Measurements from ENCODE around the gene EFNA4. TPM values are rescaled to one million over a fixed set of nuclear protein-coding genes. Genes with fewer than 3 reads are reported as not detected.
A peak's percentile ranks its signal among the peaks of the same experiment; 100 is the strongest.

The EFNA4 gene
- total and polyA plus RNA-seq, 2 donors from 2014 or later, result 7.6 to 11.8 TPM

DNA sequence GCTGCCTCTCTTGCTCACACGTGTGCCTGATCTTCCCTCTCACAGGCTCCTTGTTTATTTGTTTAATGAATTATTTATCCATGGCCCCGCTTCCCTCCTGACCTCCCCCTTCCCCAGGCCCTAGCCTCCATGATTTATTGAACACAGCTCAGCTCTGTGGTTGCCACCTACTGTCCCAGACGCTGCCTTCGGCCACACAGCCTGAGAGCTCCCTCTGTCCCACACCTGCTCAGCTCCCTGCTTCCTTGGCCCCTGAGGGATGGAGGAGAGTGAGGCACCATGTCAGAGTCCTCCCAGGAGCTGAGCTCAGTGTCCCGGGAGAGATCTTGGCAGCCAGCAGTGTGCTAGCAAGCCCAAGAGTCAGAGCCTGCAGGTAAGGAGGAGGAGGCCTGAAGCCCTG is 12.0 kb downstream of the EFNA4 start:
- H3K27me3 ChIP-seq (ENCODE audit: control insufficient read depth, insufficient read depth, low read length), result peaks cover 5% of the 10 kb centered on the region
- DNase-seq, result peak in 4 of 5 donors; percentile 29 to 45 (median 36)
- H3K4me1 ChIP-seq (ENCODE audit: control insufficient read depth in 2 of 3, insufficient read depth in 2 of 3, low read depth in 1 of 3, low read length in 3 of 3), result peaks cover 0 to 20% (median 0%) of the 10 kb centered on the region in 3 donors
- TF ChIP-seq, protein P1, sequence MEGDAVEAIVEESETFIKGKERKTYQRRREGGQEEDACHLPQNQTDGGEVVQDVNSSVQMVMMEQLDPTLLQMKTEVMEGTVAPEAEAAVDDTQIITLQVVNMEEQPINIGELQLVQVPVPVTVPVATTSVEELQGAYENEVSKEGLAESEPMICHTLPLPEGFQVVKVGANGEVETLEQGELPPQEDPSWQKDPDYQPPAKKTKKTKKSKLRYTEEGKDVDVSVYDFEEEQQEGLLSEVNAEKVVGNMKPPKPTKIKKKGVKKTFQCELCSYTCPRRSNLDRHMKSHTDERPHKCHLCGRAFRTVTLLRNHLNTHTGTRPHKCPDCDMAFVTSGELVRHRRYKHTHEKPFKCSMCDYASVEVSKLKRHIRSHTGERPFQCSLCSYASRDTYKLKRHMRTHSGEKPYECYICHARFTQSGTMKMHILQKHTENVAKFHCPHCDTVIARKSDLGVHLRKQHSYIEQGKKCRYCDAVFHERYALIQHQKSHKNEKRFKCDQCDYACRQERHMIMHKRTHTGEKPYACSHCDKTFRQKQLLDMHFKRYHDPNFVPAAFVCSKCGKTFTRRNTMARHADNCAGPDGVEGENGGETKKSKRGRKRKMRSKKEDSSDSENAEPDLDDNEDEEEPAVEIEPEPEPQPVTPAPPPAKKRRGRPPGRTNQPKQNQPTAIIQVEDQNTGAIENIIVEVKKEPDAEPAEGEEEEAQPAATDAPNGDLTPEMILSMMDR (IDR thresholded peaks at IDR 0.05; ENCODE audit: borderline replicate concordance, extremely low read depth, insufficient read depth), result no peak
- intact Hi-C loops (cut with DNase I), result no loop called here
- no peak overlapping the region for H3K9ac ChIP-seq (ENCODE audit: low read length in 3 of 3)
- no peak for FAIRE-seq
- H3K9me3 ChIP-seq (ENCODE audit: control insufficient read depth in 2 of 3, insufficient read depth in 1 of 3, low read length in 3 of 3), result no peaks in the 10 kb centered on the region
- H3K27ac ChIP-seq (ENCODE audit: low read depth in 2 of 2, low read length in 2 of 2), result no peak overlapping the region
- no peak overlapping the region for H3K4me3 ChIP-seq (ENCODE audit: low read length in 3 of 3)
- H3K36me3 ChIP-seq (ENCODE audit: control insufficient read depth in 2 of 3, insufficient read depth in 3 of 3, low read length in 3 of 3), result no peaks in the 10 kb centered on the region

DNA sequence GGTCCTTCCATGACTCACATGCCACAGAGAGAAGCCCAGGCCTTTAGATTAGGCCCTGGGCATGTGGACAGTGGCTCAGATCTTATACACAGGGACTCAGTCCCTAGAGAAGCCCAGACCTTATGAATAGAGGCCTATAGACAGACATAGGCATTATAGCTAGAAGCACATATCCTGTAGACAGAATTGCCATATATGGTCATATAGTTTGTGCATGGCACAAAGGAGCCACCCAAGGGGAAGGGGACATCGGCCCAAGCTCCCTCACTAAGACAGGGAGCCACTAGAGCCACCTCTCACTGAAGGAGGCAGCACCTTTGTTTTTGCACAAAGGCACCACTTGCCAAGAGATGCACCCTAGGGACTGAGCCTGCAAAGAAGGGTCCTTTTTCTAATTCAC is 12.8 kb downstream of the EFNA4 start:
- intact Hi-C loops (cut with DNase I), result no loop called here
- Histone ChIP-seq H3K9me3 (ENCODE audit: control insufficient read depth in 2 of 3, insufficient read depth in 1 of 3, low read length in 3 of 3) (no peaks in the 10 kb centered on the region), H3K4me1 (ENCODE audit: control insufficient read depth in 2 of 3, insufficient read depth in 2 of 3, low read depth in 1 of 3, low read length in 3 of 3) (peaks cover under 1 to 19% (median 5%) of the 10 kb centered on the region in 3 donors), H3K27me3 (ENCODE audit: control insufficient read depth, insufficient read depth, low read length) (peaks cover 8% of the 10 kb centered on the region), H3K36me3 (ENCODE audit: control insufficient read depth in 2 of 3, insufficient read depth in 3 of 3, low read length in 3 of 3) (no peaks in the 10 kb centered on the region), H3K9ac (ENCODE audit: low read length in 3 of 3) (no peak overlapping the region), H3K4me3 (ENCODE audit: low read length in 3 of 3) (no peak overlapping the region), H3K27ac (ENCODE audit: low read depth in 2 of 2, low read length in 2 of 2) (no peak overlapping the region)
- FAIRE-seq (no peak), DNase-seq (peak in 1 of 5 donors; percentile 17)
- TF ChIP-seq, protein P1 (IDR thresholded peaks at IDR 0.05; ENCODE audit: borderline replicate concordance, extremely low read depth, insufficient read depth), result no peak

GRCh38 chr1:155077346-155077745 is 13.8 kb downstream of the EFNA4 start:
- H3K4me1 ChIP-seq (ENCODE audit: control insufficient read depth in 2 of 3, insufficient read depth in 2 of 3, low read depth in 1 of 3, low read length in 3 of 3), result peaks cover 3 to 23% (median 8%) of the 10 kb centered on the region in 3 donors
- H3K4me3 ChIP-seq (ENCODE audit: low read length in 3 of 3), result no peak overlapping the region
- intact Hi-C loops (cut with DNase I), result no loop called here
- DNase-seq (peak in 2 of 5 donors; percentile 39 to 41), FAIRE-seq (no peak)
- H3K9ac ChIP-seq (ENCODE audit: low read length in 3 of 3), result no peak overlapping the region
- H3K36me3 ChIP-seq (ENCODE audit: control insufficient read depth in 2 of 3, insufficient read depth in 3 of 3, low read length in 3 of 3), result no peaks in the 10 kb centered on the region
- no peak overlapping the region for H3K27ac ChIP-seq (ENCODE audit: low read depth in 2 of 2, low read length in 2 of 2)
- peaks cover 7% of the 10 kb centered on the region for H3K27me3 ChIP-seq (ENCODE audit: control insufficient read depth, insufficient read depth, low read length)
- no peaks in the 10 kb centered on the region for H3K9me3 ChIP-seq (ENCODE audit: control insufficient read depth in 2 of 3, insufficient read depth in 1 of 3, low read length in 3 of 3)
- TF ChIP-seq, protein P1 (IDR thresholded peaks at IDR 0.05; ENCODE audit: borderline replicate concordance, extremely low read depth, insufficient read depth), result no peak
